NCI-H1436 (cell line): ENCODE results near the gene MYO5C.
"Not testable (repeated sequence)": the region's sequence is repeated elsewhere in the genome, so short reads cannot be mapped to it uniquely, and the experiment has no call there.

Experiments used
- DNase-seq: peaks from one replicate; lab custom pipeline; 2025; lab: John Stamatoyannopoulos, UW

MYO5C gene

GRCh38 chr15:52243697-52244555, 51.7 kb downstream of the MYO5C start:
- DNase-seq: no peak

GRCh38 chr15:52243286-52243685, 52.3 kb downstream of the MYO5C start:
- no peak for DNase-seq

- no peak for DNase-seq
Observed at GRCh38 chr15:52241489-52241888, 54.1 kb downstream of the MYO5C start.

- no peak for DNase-seq
Observed at GRCh38 chr15:52240166-52240565, 55.4 kb downstream of the MYO5C start.

GRCh38 chr15:52238989-52239525, 56.5 kb downstream of the MYO5C start:
- DNase-seq: not testable (repeated sequence)

- DNase-seq: no peak
Observed at GRCh38 chr15:52238149-52238548, 57.5 kb downstream of the MYO5C start.

GRCh38 chr15:52236013-52236412, 59.6 kb downstream of the MYO5C start:
- DNase-seq: no peak

GRCh38 chr15:52234596-52235541, 60.7 kb downstream of the MYO5C start:
- DNase-seq: no peak

- no peak for DNase-seq
Observed at GRCh38 chr15:52233405-52233804, 62.2 kb downstream of the MYO5C start.

- DNase-seq: no peak
Observed at GRCh38 chr15:52232327-52232726, 63.3 kb downstream of the MYO5C start.

GRCh38 chr15:52230073-52230472, 65.5 kb downstream of the MYO5C start:
- DNase-seq: no peak

- no peak for DNase-seq
Observed at GRCh38 chr15:52228921-52229320, 66.7 kb downstream of the MYO5C start.

- DNase-seq: peak; percentile 46
Observed at GRCh38 chr15:52227456-52227855, 68.1 kb downstream of the MYO5C start.

- no peak for DNase-seq
Observed at GRCh38 chr15:52225230-52225629, 70.4 kb downstream of the MYO5C start.

GRCh38 chr15:52224211-52224610, 71.4 kb downstream of the MYO5C start:
- no peak for DNase-seq

GRCh38 chr15:52221730-52222129, 73.9 kb downstream of the MYO5C start:
- DNase-seq: no peak

GRCh38 chr15:52220937-52221660, 74.5 kb downstream of the MYO5C start:
- DNase-seq: no peak

- no peak for DNase-seq
Observed at GRCh38 chr15:52220251-52220650, 75.4 kb downstream of the MYO5C start.

GRCh38 chr15:52218816-52219215, 76.8 kb downstream of the MYO5C start:
- DNase-seq: no peak

GRCh38 chr15:52218371-52218770, 77.2 kb downstream of the MYO5C start:
- no peak for DNase-seq

GRCh38 chr15:52217186-52217585, 78.4 kb downstream of the MYO5C start:
- no peak for DNase-seq

- DNase-seq: no peak
Observed at GRCh38 chr15:52214553-52214952, 81.1 kb downstream of the MYO5C start.
